Measurements from ENCODE around the gene SF3B4.

The SF3B4 gene

DNA sequence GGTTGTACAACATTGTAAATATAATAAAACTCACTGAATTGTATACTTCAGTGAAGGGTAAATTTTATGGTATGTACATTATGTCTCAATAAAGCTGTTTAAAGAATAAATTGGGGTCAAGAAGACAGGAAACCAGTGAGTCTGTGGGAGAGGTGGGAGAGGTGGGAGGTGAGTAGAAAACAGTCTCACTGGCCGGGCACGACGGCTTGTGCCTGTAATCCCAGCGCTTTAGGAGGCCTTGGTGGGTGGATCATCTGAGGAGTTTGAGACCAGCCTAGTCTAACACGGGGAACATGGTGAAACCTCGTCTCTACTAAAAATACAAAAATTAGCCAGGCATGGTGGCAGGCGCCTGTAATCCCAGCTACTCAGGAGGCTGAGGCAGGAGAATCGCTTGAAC lies 4.9 kb upstream of the SF3B4 start:
- no peak for DNase-seq

- peak; percentile 48 for DNase-seq
Measured at GRCh38 chr1:149931212-149931790, 3.7 kb upstream of the SF3B4 start.

DNA sequence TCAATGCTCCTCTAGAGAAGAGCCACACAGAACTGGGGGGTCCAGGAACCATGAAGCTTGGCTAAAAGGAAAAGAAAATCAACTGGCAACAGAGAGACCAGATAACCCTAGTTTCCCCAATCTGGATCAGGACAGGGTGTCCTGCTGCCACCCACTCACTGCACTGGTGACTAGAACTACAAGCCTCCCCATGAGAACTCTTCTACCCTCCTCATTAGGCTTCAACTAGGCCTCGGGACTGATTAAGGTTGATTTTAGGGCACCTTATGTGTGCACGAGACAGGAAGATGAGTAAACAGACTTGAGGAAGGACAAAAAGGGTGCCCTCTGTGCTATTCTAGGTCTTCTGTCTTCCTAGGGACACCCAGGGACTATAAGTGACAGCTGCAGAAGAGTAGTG lies 2.3 kb upstream of the SF3B4 start:
- DNase-seq, result no peak

DNA sequence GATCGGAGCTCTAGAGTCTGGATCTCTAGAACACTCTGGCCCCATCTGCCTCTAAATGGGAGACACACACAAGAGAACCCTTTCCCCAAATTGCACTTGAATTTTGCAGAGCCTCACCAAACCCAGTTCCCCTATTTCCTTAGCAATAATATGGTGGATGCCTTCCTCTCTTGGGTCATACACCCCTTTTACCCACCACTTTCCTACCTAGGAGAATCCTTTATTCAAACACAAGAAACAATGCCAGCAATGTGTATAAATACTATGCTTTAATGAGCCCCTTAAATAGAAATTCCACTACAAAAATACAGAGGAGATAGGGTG lies 760 bp upstream of the SF3B4 start:
- no peak for DNase-seq

- no peak for DNase-seq
Measured at GRCh38 chr1:149927056-149927562, 494 bp downstream of the SF3B4 start.

- DNase-seq, result no peak
Measured at GRCh38 chr1:149926296-149926695, 1.3 kb downstream of the SF3B4 start.

DNA sequence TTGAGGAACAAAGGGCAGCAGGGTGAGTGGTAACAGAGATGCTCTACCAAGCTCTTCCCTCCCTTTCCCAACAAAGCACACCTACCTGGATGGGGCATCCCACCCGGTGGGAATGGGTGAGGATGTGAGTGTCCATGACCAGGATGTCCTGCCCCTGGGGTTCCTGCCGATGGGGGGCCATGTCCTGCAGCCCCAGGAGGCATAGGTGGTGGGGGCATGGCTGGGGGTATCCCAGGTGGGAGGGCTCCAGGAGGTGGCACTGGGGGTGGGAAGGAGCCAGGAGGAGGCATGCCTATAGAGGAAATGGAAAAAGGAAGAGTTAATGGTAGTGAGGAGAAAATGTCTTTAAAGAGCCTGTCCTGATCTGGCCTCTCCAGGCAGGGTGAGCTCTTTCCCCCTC lies 1.9 kb downstream of the SF3B4 start:
- DNase-seq, result no peak

- no peak for DNase-seq
Measured at GRCh38 chr1:149925345-149925744, 2.3 kb downstream of the SF3B4 start.

DNA sequence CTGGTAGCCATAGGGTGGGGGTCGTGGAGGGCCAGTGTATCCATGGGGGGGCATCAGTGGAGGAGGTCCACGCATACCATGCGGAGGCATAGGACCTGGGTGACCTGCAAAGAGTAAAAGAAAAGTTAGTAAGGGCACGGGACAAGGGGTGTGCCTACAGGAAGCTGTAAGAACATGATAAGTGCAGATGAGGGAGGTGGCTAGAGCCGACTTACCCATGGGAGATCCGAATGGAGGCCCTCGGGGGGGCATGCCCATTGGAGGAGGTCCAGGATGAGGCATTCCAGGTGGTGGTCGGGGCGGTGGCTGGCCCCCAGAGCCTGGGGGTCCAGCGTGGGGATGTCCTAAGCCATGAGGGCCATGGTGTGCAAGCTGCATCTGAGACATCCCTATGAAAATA lies 4.0 kb downstream of the SF3B4 start:
- DNase-seq, result no peak

DNA sequence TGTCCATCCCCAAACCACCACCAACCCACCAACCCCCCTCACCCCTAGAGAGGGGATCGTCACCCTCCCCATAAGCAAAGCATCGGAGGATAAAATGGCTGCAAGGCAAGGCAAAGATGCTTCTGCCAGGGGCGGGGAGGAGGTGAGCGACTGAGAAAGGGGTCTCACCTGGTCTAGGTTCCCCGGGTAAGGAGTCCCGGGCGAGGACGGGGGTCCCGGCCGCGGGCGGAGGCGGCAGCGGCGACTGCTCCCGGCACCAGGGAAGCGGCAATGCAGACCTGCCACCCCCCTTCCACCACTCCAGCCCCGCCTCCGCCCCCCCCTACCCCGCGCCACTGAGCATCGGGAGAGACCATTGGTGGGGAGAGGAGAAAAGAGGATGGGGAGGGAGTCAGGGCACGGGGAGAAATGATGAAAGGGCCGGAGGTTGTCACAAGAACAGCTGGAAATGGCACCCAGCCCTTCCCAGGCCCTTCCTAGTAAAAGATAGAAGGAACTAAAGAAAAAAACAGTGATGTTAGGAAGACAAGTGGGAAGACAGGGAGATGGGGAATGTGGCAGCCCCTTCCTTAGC lies 9.9 kb downstream of the SF3B4 start, which contains the start of gene SV2A:
SV2A (minus strand) TSS at position 274 of the 574 bp plus-strand sequence. CDS start 4,004 bp downstream, outside the sequence.
- DNase-seq, result peak; percentile 68

GRCh38 chr1:149916898-149917252 lies 10.7 kb downstream of the SF3B4 start:
- no peak for DNase-seq

DNA sequence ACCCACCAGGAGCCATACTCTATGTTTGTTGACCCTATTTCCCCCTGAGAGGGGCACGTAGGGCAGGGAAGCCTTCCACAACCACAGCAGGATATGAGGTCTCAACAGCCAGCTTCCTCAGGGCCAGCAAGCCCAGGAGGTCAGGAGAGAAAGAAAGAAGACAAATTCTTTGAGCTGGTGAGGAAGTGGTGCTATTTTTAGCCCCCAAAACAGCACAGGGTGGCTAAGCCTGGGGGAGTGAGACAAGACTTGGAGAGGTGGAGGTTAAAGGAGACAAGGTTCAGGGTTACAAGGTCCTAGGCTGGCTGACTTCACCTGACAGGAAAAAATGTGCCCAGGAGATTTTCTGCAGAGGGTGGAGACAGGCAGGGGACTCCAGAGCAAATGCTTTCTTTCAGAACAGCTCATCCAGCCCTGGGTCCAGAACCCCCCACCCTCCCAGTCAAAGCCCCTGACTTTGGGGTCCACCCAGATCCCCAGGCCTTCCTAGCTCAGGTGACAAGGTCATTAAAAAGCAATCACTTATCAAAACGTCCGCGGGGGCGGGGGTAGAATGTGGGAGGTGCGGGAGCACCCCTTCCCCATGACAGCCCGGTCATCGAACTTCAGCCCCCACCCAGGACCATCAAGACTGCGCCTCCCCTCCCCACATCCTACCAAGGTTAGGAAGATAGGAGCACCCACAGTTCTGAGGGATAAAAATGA lies 11.3 kb downstream of the SF3B4 start:
- no peak for DNase-seq

- DNase-seq, result no peak
Measured at GRCh38 chr1:149915429-149916192, 12.0 kb downstream of the SF3B4 start.

- DNase-seq, result no peak
Measured at GRCh38 chr1:149914545-149914944, 13.1 kb downstream of the SF3B4 start.

DNA sequence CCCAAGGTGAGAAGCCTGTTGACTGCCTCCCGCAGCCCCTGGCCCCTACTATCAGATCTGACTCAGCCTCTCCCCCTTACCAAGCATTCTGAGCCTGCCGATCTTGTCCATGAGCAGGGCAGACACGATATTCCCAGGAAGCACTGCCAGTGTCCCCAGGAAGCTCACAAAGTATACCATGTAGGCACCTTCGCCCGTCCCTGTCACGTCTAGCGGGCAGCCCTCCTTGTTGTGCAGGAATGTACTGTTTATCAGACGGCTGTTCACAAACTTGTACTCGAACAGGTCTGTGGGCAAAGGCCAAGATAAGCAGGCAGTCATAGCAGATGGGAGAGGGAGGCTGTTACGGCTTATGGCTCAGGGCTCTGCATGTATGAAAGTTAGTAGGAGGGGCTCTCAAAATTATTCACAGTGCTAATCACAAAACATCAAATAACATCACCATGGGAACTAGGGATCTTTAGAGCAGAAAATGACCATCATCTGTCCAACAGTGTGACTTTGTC lies 21.0 kb downstream of the SF3B4 start:
- no peak for DNase-seq

DNA sequence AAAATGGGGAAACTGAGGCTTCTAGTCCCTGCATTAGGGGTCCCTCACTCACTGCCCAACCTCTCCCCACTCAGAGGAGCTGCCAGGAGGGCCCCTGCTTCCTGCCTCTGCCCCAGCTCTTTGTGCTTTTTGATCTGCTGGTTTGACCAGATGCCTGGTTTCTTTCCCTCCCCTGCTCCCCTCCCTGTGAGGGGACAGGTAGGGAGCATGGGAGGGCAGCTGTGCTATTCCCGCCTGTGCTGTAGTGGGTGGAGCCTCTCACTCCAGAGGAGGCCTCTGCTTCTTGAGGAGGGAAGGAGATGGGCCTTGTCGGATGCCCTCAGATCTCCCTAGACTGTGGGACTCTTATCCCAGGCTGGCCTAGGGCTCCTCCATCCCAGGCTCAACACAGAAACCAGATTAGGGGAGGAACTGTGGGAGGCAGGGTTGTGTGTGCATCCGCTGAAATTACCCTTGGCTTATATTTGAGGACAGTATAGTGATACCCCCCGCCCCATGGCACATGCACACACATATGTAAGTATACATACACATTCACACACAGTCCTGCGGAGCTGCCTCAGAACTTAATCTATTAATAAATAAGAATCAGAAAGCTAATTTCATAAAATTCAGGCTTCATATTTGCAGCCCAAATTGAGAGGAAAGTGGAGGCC lies 23.6 kb downstream of the SF3B4 start:
- DNase-seq, result no peak

GRCh38 chr1:149899460-149900284 lies 27.9 kb downstream of the SF3B4 start, which contains the start of gene BOLA1:
Gene BOLA1, plus strand, starts transcription at chr1:149899568. Its CDS starts 492 bp downstream, at chr1:149900060.
- DNase-seq, result peak; percentile 88

- no peak for DNase-seq
Measured at GRCh38 chr1:149896575-149896974, 31.0 kb downstream of the SF3B4 start.

- DNase-seq, result no peak
Measured at GRCh38 chr1:149888999-149889289, 38.7 kb downstream of the SF3B4 start.

DNA sequence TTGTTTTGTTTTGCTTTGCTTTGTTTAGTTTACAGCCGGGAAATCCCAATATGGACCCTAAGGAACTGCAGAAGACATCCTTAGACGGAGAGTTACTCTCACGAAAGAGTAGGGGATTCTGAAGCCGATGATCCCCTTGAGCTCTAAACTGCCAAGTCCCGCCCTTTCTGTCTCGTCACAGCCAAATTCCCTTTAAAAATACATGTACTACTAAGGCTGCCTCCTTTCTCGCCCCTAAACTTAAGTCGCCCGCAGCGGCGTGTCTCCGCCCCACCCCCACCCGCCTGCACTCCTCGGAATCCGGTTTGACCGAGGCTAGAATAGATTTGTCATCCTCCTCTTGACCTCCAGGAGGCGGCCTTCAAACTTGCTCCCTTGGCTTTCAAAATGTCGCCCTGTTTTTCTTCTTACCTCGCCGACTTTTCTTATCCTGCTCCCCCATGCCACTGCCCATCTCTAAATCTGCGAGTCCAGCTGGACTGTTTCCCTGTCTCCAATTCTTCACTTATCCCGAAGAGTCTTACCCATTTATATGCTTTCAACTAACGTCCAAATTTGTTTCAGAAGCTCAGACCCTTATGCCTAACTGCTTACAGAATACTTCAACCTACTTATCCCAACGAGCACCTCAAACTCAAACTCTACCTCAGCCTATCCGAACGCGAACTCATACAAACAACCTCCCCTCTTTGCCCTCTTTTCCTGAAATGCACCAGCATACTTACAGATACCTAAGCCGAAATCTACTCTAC lies 39.2 kb downstream of the SF3B4 start:
- peak; percentile 88 for DNase-seq
